CD4-positive, alpha-beta T cell (primary cell): ENCODE results near the gene LRRC8E. TPM values are rescaled to one million over a fixed set of nuclear protein-coding genes. Genes with fewer than 3 reads are reported as not detected.

Experiments
- ATAC-seq: fragments of 200-7000 bp; cut with Tn5 transposase; one replicate; pipeline ENCODE4 v1.10.0; 2022; ENCODE audit warnings: mild to moderate bottlenecking; ENCODE audit not compliant: poor library complexity
- CTCF ChIA-PET: fragments of 350-600 bp; sonication (Branson Sonifier 250); formaldehyde crosslinking; loops from one replicate; lab custom pipeline; 2021; ENCODE audit warnings: antibody characterized with exemption, inconsistent platforms; lab: Charles Lee
- POLR2A ChIA-PET: fragments of 350-600 bp; sonication (Branson Sonifier 250); formaldehyde crosslinking; loops from one replicate; lab custom pipeline; 2021; ENCODE audit warnings: antibody characterized with exemption, inconsistent platforms; lab: Charles Lee
- DNase-seq, 14 experiments: peaks; one replicate each; pipeline ENCODE4 v3.0.0-alpha.2; 2013 to 2020; ENCODE audit warnings: mixed read lengths in 2 of 14
- H3K27ac ChIP-seq, 2 donors: one replicate each; pipeline versions ENCODE4 v1.5.1 to v1.7.0; 2013; ENCODE audit warnings: low read length in 2 of 2, low read depth in 1 of 2, mild to moderate bottlenecking in 1 of 2
- H3K27me3 ChIP-seq, 2 experiments: 1 replicate in 1 of 2; 2 replicates in 1 of 2; pipeline versions ENCODE4 v1.6.1 to v1.7.0; 2013; ENCODE audit warnings: low read length in 2 of 2, control low read depth in 1 of 2, mild to moderate bottlenecking in 1 of 2, moderate library complexity in 1 of 2; ENCODE audit not compliant: insufficient read depth in 2 of 2, control insufficient read depth in 1 of 2
- H3K36me3 ChIP-seq: one replicate; pipeline ENCODE4 v1.6.1; 2013; ENCODE audit warnings: low read length, control low read depth; ENCODE audit not compliant: insufficient read depth
- H3K4me1 ChIP-seq: one replicate; pipeline ENCODE4 v1.6.1; 2013; ENCODE audit warnings: low read length, control low read depth; ENCODE audit not compliant: insufficient read depth
- H3K4me3 ChIP-seq: one replicate; pipeline ENCODE4 v1.5.1; 2013; ENCODE audit warnings: mild to moderate bottlenecking, low read length, moderate library complexity
- H3K9me3 ChIP-seq, 2 experiments: 1 replicate in 1 of 2; 2 replicates in 1 of 2; pipeline versions ENCODE4 v1.6.1 to v1.7.0; 2013; ENCODE audit warnings: low read length in 2 of 2, mild to moderate bottlenecking in 2 of 2, control low read depth in 1 of 2, moderate library complexity in 1 of 2; ENCODE audit not compliant: control insufficient read depth in 1 of 2, insufficient read depth in 1 of 2
- H3K27ac Mint-ChIP-seq: one replicate; pipeline ENCODE4 v1.8.0; 2020; ENCODE audit warnings: mixed read lengths
- H3K27me3 Mint-ChIP-seq: one replicate; pipeline ENCODE4 v1.8.0; 2021; ENCODE audit warnings: mixed read lengths
- H3K36me3 Mint-ChIP-seq: one replicate; pipeline ENCODE4 v1.8.0; 2021; ENCODE audit warnings: low read depth, mixed read lengths
- H3K4me1 Mint-ChIP-seq: one replicate; pipeline ENCODE4 v1.8.0; 2021; ENCODE audit warnings: low read depth, mixed read lengths
- H3K4me3 Mint-ChIP-seq: one replicate; pipeline ENCODE4 v1.8.0; 2020; ENCODE audit warnings: mild to moderate bottlenecking, mixed read lengths
- H3K9me3 Mint-ChIP-seq: one replicate; pipeline ENCODE4 v1.8.0; 2020; ENCODE audit warnings: mixed read lengths
- intact Hi-C, 2 experiments: fragments of 100-400 bp; cut with DNase I in 1 of 2; cut with micrococcal nuclease in 1 of 2; formaldehyde crosslinking; loops; one replicate each; pipeline versions ENCODE4 v1.15.1 to v1.9.0; 2023 to 2025; cut with DNase I, micrococcal nuclease
- total RNA-seq, 174 experiments: library from RNA in 2 of 174; stranded (reverse) in 2 of 174; gene quantifications; one replicate each; pipeline ENCODE4 v1.2.3 and lab custom pipeline; 2021 to 2026
- TF ChIP-seq, protein P1 (sequence below): fragments of 200-600 bp; IDR thresholded peaks from one replicate; pipeline ENCODE4 v1.8.0; 2022; ENCODE audit warnings: antibody characterized with exemption, mild to moderate bottlenecking

LRRC8E gene
- total RNA-seq, 2 experiments from 2014 or later: not detected

DNA sequence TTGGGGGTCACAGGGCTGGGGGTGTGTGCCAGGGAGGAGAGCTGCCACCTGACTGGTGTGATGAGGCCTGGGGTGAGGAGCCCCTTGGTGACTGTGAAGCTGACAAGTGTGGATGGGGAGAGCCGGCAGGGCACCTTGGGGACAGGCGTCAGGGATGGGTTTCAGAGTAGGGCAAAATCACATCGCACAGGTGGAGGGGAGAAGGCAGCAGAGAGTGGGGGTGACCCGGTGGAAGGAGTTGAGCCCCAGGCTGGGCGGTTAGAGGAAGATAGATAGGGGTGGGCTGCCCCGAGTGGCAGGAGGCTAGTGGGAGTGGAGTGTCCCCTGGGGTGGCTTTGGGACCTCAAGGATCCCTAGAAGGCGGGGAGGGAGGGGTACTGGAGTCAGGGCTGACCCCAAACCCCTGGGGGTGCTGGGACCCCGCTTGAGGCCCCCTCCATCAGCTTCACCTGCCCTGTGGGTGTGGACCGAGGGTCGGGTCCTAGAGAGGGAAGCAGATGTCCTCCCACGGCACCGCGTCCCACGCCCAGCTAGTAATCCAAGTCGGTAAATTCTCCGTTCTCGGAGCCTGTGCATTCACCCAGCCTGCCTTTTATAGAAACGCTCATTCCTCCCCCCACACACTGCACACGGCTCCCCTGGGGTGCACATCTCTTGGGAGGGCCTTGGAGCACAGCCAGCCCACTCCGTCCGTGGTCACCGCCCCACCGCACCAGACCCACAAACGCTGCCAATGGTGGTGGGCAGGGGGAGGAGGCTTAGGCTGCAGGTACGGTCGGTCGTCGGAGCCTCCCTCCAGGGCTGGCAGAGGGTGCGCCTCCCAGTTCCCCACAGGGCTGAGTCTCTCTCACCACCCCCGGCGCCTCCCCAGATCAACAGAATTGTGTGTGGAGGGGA, 35.2 kb downstream of the LRRC8E start:
- no peak overlapping the region for H3K27ac ChIP-seq
- Mint-ChIP-seq H3K4me3 (peak overlapping the region; percentile 48), H3K27me3 (peaks cover 10% of the 10 kb centered on the region), H3K4me1 (peaks cover 26% of the 10 kb centered on the region), H3K36me3 (peaks cover 25% of the 10 kb centered on the region), H3K9me3 (no peaks in the 10 kb centered on the region), H3K27ac (no peak overlapping the region)
- peaks cover 53% of the 10 kb centered on the region for H3K4me1 ChIP-seq
- TF ChIP-seq, protein P1, sequence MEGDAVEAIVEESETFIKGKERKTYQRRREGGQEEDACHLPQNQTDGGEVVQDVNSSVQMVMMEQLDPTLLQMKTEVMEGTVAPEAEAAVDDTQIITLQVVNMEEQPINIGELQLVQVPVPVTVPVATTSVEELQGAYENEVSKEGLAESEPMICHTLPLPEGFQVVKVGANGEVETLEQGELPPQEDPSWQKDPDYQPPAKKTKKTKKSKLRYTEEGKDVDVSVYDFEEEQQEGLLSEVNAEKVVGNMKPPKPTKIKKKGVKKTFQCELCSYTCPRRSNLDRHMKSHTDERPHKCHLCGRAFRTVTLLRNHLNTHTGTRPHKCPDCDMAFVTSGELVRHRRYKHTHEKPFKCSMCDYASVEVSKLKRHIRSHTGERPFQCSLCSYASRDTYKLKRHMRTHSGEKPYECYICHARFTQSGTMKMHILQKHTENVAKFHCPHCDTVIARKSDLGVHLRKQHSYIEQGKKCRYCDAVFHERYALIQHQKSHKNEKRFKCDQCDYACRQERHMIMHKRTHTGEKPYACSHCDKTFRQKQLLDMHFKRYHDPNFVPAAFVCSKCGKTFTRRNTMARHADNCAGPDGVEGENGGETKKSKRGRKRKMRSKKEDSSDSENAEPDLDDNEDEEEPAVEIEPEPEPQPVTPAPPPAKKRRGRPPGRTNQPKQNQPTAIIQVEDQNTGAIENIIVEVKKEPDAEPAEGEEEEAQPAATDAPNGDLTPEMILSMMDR: no peak
- ChIA-PET CTCF (interaction anchor here (4.4 kb wide), 1 partner anchor 21 kb away, joined by 22 read pairs; the partner anchor contains the start of gene TIMM44), POLR2A (interaction anchor here (1.0 to 1.2 kb wide), 2 partner anchors 20 kb away, joined by 3 read pairs; partner anchors contain the start of gene MAP2K7)
- H3K27me3 ChIP-seq: peaks cover 4 to 12% of the 10 kb centered on the region in 2 experiments
- intact Hi-C loops: loop anchor here (2.0 to 10.0 kb wide), 5 partner anchors 56 to 1559 kb away; partner anchors contain the start of genes CLPP (in 1 of the 2), NDUFA7 (in 1 of the 2) and RPS28 (in 1 of the 2)
- no peak overlapping the region for H3K4me3 ChIP-seq
- DNase-seq (no peak), ATAC-seq (no peak)
- peaks cover 24% of the 10 kb centered on the region for H3K36me3 ChIP-seq
- H3K9me3 ChIP-seq: peaks cover 0 to 4% of the 10 kb centered on the region in 2 experiments

DNA sequence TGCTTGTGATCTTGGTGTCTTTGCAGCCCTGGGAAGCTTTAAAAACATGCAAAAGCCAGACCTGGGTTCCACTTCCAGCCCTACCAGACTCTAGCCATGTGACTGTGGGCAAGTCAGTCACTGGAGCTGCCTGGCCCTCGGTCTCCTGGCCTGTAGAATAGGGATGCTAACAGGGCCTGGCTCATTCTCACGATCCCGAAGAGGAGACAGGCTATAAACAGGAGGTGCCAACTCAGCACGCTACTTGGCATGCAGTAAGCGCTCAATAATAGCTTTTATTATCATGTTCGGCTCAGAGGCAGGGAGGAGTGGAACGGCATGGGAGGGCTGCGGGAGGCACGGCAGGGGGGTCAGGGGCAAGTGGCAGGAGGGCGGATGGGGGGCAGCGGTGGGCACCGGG, 35.9 kb downstream of the LRRC8E start:
- no peaks in the 10 kb centered on the region for H3K9me3 Mint-ChIP-seq
- peaks cover 29% of the 10 kb centered on the region for H3K36me3 Mint-ChIP-seq
- peak overlapping the region; percentile 67 for H3K4me3 Mint-ChIP-seq
- peaks cover 9% of the 10 kb centered on the region for H3K27me3 Mint-ChIP-seq
- Histone ChIP-seq H3K27me3 (peaks cover 0 to 5% of the 10 kb centered on the region in 2 experiments), H3K4me1 (peaks cover 46% of the 10 kb centered on the region), H3K27ac (no peak overlapping the region), H3K36me3 (peaks cover 24% of the 10 kb centered on the region), H3K4me3 (no peak overlapping the region), H3K9me3 (no peaks in the 10 kb centered on the region)
- H3K27ac Mint-ChIP-seq: peak overlapping the region; percentile 33
- intact Hi-C loops: loop anchor here (2.0 to 10.0 kb wide), 5 partner anchors 57 to 1559 kb away; partner anchors contain the start of genes CLPP (in 1 of the 2), NDUFA7 (in 1 of the 2) and RPS28 (in 1 of the 2)
- TF ChIP-seq, protein P1: no peak
- no peak for DNase-seq
- peaks cover 29% of the 10 kb centered on the region for H3K4me1 Mint-ChIP-seq
- ATAC-seq: no peak
- CTCF ChIA-PET: no interaction called here
- POLR2A ChIA-PET: interaction anchor here (1.0 kb wide), 1 partner anchor 21 kb away, joined by 3 read pairs; the partner anchor contains the start of gene MAP2K7

DNA sequence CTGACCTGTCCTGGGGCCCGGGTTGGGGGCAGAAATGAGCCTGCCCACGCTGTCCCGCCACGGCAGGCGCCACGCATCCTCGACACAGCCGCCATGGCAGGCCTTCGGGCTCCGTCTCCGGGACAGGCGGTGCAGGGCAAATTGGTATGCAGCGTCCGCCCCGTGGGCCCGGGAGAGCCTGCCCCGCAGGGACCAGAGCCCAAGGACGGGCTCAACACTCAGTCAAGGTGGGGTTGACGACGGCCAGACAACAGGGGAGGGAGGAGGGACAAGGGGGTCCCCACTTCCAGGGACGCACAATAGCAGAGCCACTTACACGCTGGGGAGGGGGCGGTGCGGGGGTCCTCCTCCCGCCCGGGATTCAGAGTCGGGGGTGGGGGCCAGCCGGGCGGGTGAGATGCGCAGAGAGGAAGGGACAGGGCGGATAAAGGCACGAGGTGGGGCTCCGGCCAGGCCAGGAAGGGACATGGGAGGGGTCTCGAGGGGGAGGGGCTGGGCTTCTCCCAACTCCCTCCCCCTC, 36.4 kb downstream of the LRRC8E start:
- POLR2A ChIA-PET: interaction anchor here (1.0 kb wide), 1 partner anchor 21 kb away, joined by 3 read pairs; the partner anchor contains the start of gene MAP2K7
- peaks cover 6% of the 10 kb centered on the region for H3K27me3 Mint-ChIP-seq

More for the DNA sequence above, 36.4 kb downstream of the LRRC8E start:
- ATAC-seq (no peak), DNase-seq (peak in 1 of 14 experiments; percentile 61)
- peaks cover 32% of the 10 kb centered on the region for H3K36me3 Mint-ChIP-seq
- intact Hi-C loops: loop anchor here (1.0 to 10.0 kb wide), 7 partner anchors 57 to 1560 kb away; partner anchors contain the start of genes CLPP (in 1 of the 2), NDUFA7 (in 1 of the 2), RPS28 (in 1 of the 2) and STXBP2 (in 1 of the 2)
- Histone ChIP-seq H3K4me3 (no peak overlapping the region), H3K27ac (no peak overlapping the region), H3K27me3 (peaks cover 0 to under 1% of the 10 kb centered on the region in 2 experiments), H3K36me3 (peaks cover 24% of the 10 kb centered on the region), H3K4me1 (peaks cover 46% of the 10 kb centered on the region), H3K9me3 (no peaks in the 10 kb centered on the region)
- no peaks in the 10 kb centered on the region for H3K9me3 Mint-ChIP-seq
- CTCF ChIA-PET: no interaction called here
- TF ChIP-seq, protein P1: no peak
- no peak overlapping the region for H3K4me3 Mint-ChIP-seq
- H3K27ac Mint-ChIP-seq: peak overlapping the region; percentile 33
- H3K4me1 Mint-ChIP-seq: peaks cover 29% of the 10 kb centered on the region
